HG03439 (cell line): ENCODE results near the gene S100A4.
"Not testable (repeated sequence)": the region's sequence is repeated elsewhere in the genome, so short reads cannot be mapped to it uniquely, and the experiment has no call there.

ENCODE experiments used
- ATAC-seq: cut with Tn5 transposase; IDR thresholded peaks from one replicate; pipeline ENCODE4 v1.9.1; 2021; ENCODE audit warnings: mild to moderate bottlenecking, moderate library complexity; ENCODE audit not compliant: unreplicated experiment

The S100A4 gene

GRCh38 chr1:153545067-153546055 lies at the start of gene S100A4:
Gene S100A4 (minus strand): TSS chr1:153545806. CDS start chr1:153544794, 1,012 bp downstream.
- ATAC-seq, result no peak

GRCh38 chr1:153592748-153593147 lies 47.1 kb upstream of the S100A4 start:
- no peak for ATAC-seq

GRCh38 chr1:153588482-153588881 lies 42.9 kb upstream of the S100A4 start:
- ATAC-seq, result no peak

GRCh38 chr1:153588033-153588432 lies 42.4 kb upstream of the S100A4 start:
- not testable (repeated sequence) for ATAC-seq

- ATAC-seq, result no peak
Observed at GRCh38 chr1:153587314-153587713, 41.7 kb upstream of the S100A4 start.

GRCh38 chr1:153586347-153586746 lies 40.7 kb upstream of the S100A4 start:
- no peak for ATAC-seq

- ATAC-seq, result no peak
Observed at GRCh38 chr1:153585006-153585405, 39.4 kb upstream of the S100A4 start.

GRCh38 chr1:153583976-153584375 lies 38.4 kb upstream of the S100A4 start:
- ATAC-seq, result no peak

GRCh38 chr1:153583514-153583913 lies 37.9 kb upstream of the S100A4 start:
- not testable (repeated sequence) for ATAC-seq

GRCh38 chr1:153582836-153583235 lies 37.2 kb upstream of the S100A4 start:
- ATAC-seq, result not testable (repeated sequence)

- ATAC-seq, result no peak
Observed at GRCh38 chr1:153578936-153579335, 33.3 kb upstream of the S100A4 start.

GRCh38 chr1:153578490-153578889 lies 32.9 kb upstream of the S100A4 start:
- ATAC-seq, result no peak

- ATAC-seq, result no peak
Observed at GRCh38 chr1:153577624-153578051, 32.0 kb upstream of the S100A4 start.

GRCh38 chr1:153577138-153577537 lies 31.5 kb upstream of the S100A4 start:
- no peak for ATAC-seq

- ATAC-seq, result not testable (repeated sequence)
Observed at GRCh38 chr1:153575497-153575896, 29.9 kb upstream of the S100A4 start.

- not testable (repeated sequence) for ATAC-seq
Observed at GRCh38 chr1:153575081-153575491, 29.5 kb upstream of the S100A4 start.

GRCh38 chr1:153573351-153573750 lies 27.7 kb upstream of the S100A4 start:
- ATAC-seq, result no peak

GRCh38 chr1:153572569-153573015 lies 27.0 kb upstream of the S100A4 start:
- peak; percentile 59 for ATAC-seq

GRCh38 chr1:153571706-153572105 lies 26.1 kb upstream of the S100A4 start:
- no peak for ATAC-seq

GRCh38 chr1:153570874-153571273 lies 25.3 kb upstream of the S100A4 start:
- ATAC-seq, result no peak

- no peak for ATAC-seq
Observed at GRCh38 chr1:153569465-153569864, 23.9 kb upstream of the S100A4 start.
